HEK293 (cell line): ENCODE results near the gene COX7A2.

Source experiments
- BCL6B ChIP-seq: fragments of 450-650 bp; formaldehyde crosslinking; IDR thresholded peaks from 2 replicates; pipeline ENCODE4 v1.5.1; 2017; ENCODE audit warnings: missing biosample characterization, missing genetic modification characterization
- CTCF ChIP-seq: fragments of 450-650 bp; formaldehyde crosslinking; IDR thresholded peaks from 2 replicates; pipeline ENCODE4 v1.5.1; 2016; ENCODE audit warnings: missing biosample characterization, missing genetic modification characterization
- GFI1B ChIP-seq: fragments of 450-650 bp; formaldehyde crosslinking; IDR thresholded peaks from 2 replicates; pipeline ENCODE4 v1.5.1; 2016; ENCODE audit warnings: missing biosample characterization, missing genetic modification characterization
- GLIS1 ChIP-seq: fragments of 450-650 bp; formaldehyde crosslinking; IDR thresholded peaks from 2 replicates; pipeline ENCODE4 v1.5.1; 2016; ENCODE audit warnings: missing biosample characterization, missing genetic modification characterization
- HOXD13 ChIP-seq: sonication (generic); formaldehyde crosslinking; IDR thresholded peaks from 2 replicates; pipeline ENCODE4 v1.8.0; 2022; ENCODE audit warnings: missing genetic modification reagents, borderline replicate concordance
- INSM2 ChIP-seq: fragments of 450-650 bp; formaldehyde crosslinking; IDR thresholded peaks from 2 replicates; pipeline ENCODE4 v1.5.1; 2016; ENCODE audit warnings: missing biosample characterization, missing genetic modification characterization
- KLF16 ChIP-seq: fragments of 450-650 bp; formaldehyde crosslinking; IDR thresholded peaks from 2 replicates; pipeline ENCODE4 v1.5.1; 2017; ENCODE audit warnings: missing biosample characterization, missing genetic modification characterization
- KLF17 ChIP-seq: fragments of 450-650 bp; formaldehyde crosslinking; IDR thresholded peaks from 2 replicates; pipeline ENCODE4 v1.5.1; 2016; ENCODE audit warnings: missing biosample characterization, missing genetic modification characterization
- WT1 ChIP-seq: fragments of 450-650 bp; formaldehyde crosslinking; IDR thresholded peaks from 2 replicates; pipeline ENCODE4 v1.5.1; 2016; ENCODE audit warnings: missing biosample characterization, missing genetic modification characterization
- ZBTB20 ChIP-seq: fragments of 450-650 bp; formaldehyde crosslinking; IDR thresholded peaks from 2 replicates; pipeline ENCODE4 v1.5.1; 2016; ENCODE audit warnings: missing biosample characterization, missing genetic modification characterization
- ZBTB21 ChIP-seq: fragments of 450-650 bp; formaldehyde crosslinking; IDR thresholded peaks from 2 replicates; pipeline ENCODE4 v1.5.1; 2017; ENCODE audit warnings: missing biosample characterization, missing genetic modification characterization
- ZNF157 ChIP-seq: fragments of 450-650 bp; formaldehyde crosslinking; IDR thresholded peaks from 2 replicates; pipeline ENCODE4 v1.5.1; 2016; ENCODE audit warnings: missing biosample characterization, missing genetic modification characterization
- ZNF175 ChIP-seq: fragments of 450-650 bp; formaldehyde crosslinking; IDR thresholded peaks from 2 replicates; pipeline ENCODE4 v1.5.1; 2016; ENCODE audit warnings: missing biosample characterization, missing genetic modification characterization
- ZNF2 ChIP-seq: fragments of 450-650 bp; formaldehyde crosslinking; IDR thresholded peaks from 2 replicates; pipeline ENCODE4 v1.5.1; 2016; ENCODE audit warnings: missing biosample characterization, missing genetic modification characterization
- ZNF221 ChIP-seq: fragments of 450-650 bp; formaldehyde crosslinking; IDR thresholded peaks from 2 replicates; pipeline ENCODE4 v1.5.1; 2017; ENCODE audit warnings: missing biosample characterization, missing genetic modification characterization, borderline replicate concordance
- ZNF521 ChIP-seq: fragments of 450-650 bp; formaldehyde crosslinking; IDR thresholded peaks from 2 replicates; pipeline ENCODE4 v1.5.1; 2017; ENCODE audit warnings: missing biosample characterization, mild to moderate bottlenecking, missing genetic modification characterization
- ZNF558 ChIP-seq: fragments of 450-650 bp; formaldehyde crosslinking; IDR thresholded peaks from 2 replicates; pipeline ENCODE4 v1.5.1; 2016; ENCODE audit warnings: missing biosample characterization, missing genetic modification characterization
- ZNF600 ChIP-seq: fragments of 450-650 bp; formaldehyde crosslinking; IDR thresholded peaks from 2 replicates; pipeline ENCODE4 v1.5.1; 2016; ENCODE audit warnings: missing biosample characterization, missing genetic modification characterization
- ZNF610 ChIP-seq: fragments of 450-650 bp; formaldehyde crosslinking; IDR thresholded peaks from 2 replicates; pipeline ENCODE4 v1.5.1; 2016; ENCODE audit warnings: missing biosample characterization, missing genetic modification characterization, borderline replicate concordance
- ZNF76 ChIP-seq: fragments of 450-650 bp; formaldehyde crosslinking; IDR thresholded peaks from 2 replicates; pipeline ENCODE4; 2016; ENCODE audit warnings: low read depth, missing biosample characterization, missing genetic modification characterization, borderline replicate concordance
- TF ChIP-seq, protein P1 (sequence below): fragments of 450-650 bp; formaldehyde crosslinking; IDR thresholded peaks from 2 replicates; pipeline ENCODE4 v1.5.1; 2017; ENCODE audit warnings: missing biosample characterization, missing genetic modification characterization
- TF ChIP-seq, protein P2 (sequence below): fragments of 450-650 bp; formaldehyde crosslinking; IDR thresholded peaks from 2 replicates; pipeline ENCODE4 v1.5.1; 2016; ENCODE audit warnings: missing biosample characterization, missing genetic modification characterization
- TF ChIP-seq, protein P3 (sequence below): fragments of 450-650 bp; formaldehyde crosslinking; conservative IDR thresholded peaks from 2 replicates; pipeline ENCODE4 v1.5.1; 2016; ENCODE audit warnings: low read depth, missing biosample characterization, missing genetic modification characterization
- TF ChIP-seq, protein P4 (sequence below): sonication (generic); formaldehyde crosslinking; IDR thresholded peaks from 2 replicates; pipeline ENCODE4 v1.8.1; 2022; ENCODE audit warnings: mild to moderate bottlenecking, moderate library complexity, missing genetic modification reagents

Gene COX7A2

DNA sequence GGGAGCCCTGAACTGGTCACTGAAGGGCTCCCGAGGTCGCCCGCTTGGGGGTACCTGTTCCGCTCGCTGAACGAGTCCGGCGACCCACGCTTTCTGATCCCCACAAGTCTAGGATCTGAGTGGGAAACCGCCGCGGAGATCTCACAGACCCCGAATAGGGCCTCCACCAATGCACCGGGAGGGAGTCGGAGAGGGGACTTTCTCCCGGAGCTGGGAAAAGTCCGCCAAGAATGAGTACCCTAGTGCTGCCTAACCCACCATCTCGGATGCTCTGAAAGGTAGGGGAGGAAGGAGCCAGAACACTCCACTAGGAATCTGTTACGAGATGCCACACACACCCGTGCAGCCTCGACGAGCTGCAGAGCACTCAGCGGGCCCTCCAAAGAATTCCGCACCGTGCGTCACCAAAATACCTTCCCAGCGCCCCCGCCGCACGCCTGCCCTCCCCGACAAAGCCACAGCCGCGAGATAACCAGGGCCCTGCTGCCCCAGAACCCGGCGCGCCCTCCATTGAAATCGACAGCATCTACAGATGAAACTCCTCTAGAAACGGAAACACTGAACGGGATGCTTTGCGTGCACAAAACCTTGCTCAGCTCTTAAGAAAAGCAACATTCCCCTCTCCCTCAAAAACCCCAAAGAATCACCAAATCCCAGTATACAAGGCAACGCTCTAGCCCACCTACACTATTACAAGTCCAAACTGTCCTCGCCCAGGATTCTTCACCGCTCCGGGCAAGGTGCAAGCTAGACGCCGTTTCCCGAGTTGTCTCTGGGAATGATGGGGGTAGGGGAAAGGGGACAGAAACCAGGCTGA is 38.4 kb downstream of the COX7A2 start (continued):
- TF ChIP-seq, protein P1, sequence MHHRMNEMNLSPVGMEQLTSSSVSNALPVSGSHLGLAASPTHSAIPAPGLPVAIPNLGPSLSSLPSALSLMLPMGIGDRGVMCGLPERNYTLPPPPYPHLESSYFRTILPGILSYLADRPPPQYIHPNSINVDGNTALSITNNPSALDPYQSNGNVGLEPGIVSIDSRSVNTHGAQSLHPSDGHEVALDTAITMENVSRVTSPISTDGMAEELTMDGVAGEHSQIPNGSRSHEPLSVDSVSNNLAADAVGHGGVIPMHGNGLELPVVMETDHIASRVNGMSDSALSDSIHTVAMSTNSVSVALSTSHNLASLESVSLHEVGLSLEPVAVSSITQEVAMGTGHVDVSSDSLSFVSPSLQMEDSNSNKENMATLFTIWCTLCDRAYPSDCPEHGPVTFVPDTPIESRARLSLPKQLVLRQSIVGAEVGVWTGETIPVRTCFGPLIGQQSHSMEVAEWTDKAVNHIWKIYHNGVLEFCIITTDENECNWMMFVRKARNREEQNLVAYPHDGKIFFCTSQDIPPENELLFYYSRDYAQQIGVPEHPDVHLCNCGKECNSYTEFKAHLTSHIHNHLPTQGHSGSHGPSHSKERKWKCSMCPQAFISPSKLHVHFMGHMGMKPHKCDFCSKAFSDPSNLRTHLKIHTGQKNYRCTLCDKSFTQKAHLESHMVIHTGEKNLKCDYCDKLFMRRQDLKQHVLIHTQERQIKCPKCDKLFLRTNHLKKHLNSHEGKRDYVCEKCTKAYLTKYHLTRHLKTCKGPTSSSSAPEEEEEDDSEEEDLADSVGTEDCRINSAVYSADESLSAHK (tag by site-specific recombination), result no peak
- TF ChIP-seq INSM2 (tag by site-specific recombination) (0 out of 2 replicates have a peak, but pooled peaks have one; percentile 49), GLIS1 (tag by site-specific recombination) (no peak), ZNF76 (peak; percentile 54), GFI1B (no peak), ZNF521 (tag by site-specific recombination) (no peak), KLF17 (peak; percentile 53; the same call in 1 of the 2 replicates), ZBTB20 (tag by site-specific recombination) (peak; percentile 50), CTCF (no peak), ZNF610 (tag by site-specific recombination) (no peak), ZNF558 (tag by site-specific recombination) (no peak), ZNF221 (tag by site-specific recombination) (no peak), KLF16 (tag by site-specific recombination) (peak; percentile 21; the same call in 1 of the 2 replicates), ZNF175 (tag by site-specific recombination) (no peak), ZBTB21 (tag by site-specific recombination) (no peak), BCL6B (tag by site-specific recombination) (no peak), ZNF600 (peak; percentile 80), HOXD13 (CRISPR knock-in tag) (no peak), WT1 (tag by site-specific recombination) (no peak), ZNF2 (tag by site-specific recombination) (no peak), ZNF157 (tag by site-specific recombination) (no peak)
- TF ChIP-seq, protein P2, sequence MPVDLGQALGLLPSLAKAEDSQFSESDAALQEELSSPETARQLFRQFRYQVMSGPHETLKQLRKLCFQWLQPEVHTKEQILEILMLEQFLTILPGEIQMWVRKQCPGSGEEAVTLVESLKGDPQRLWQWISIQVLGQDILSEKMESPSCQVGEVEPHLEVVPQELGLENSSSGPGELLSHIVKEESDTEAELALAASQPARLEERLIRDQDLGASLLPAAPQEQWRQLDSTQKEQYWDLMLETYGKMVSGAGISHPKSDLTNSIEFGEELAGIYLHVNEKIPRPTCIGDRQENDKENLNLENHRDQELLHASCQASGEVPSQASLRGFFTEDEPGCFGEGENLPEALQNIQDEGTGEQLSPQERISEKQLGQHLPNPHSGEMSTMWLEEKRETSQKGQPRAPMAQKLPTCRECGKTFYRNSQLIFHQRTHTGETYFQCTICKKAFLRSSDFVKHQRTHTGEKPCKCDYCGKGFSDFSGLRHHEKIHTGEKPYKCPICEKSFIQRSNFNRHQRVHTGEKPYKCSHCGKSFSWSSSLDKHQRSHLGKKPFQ (tag by site-specific recombination), result no peak
- TF ChIP-seq, protein P3, sequence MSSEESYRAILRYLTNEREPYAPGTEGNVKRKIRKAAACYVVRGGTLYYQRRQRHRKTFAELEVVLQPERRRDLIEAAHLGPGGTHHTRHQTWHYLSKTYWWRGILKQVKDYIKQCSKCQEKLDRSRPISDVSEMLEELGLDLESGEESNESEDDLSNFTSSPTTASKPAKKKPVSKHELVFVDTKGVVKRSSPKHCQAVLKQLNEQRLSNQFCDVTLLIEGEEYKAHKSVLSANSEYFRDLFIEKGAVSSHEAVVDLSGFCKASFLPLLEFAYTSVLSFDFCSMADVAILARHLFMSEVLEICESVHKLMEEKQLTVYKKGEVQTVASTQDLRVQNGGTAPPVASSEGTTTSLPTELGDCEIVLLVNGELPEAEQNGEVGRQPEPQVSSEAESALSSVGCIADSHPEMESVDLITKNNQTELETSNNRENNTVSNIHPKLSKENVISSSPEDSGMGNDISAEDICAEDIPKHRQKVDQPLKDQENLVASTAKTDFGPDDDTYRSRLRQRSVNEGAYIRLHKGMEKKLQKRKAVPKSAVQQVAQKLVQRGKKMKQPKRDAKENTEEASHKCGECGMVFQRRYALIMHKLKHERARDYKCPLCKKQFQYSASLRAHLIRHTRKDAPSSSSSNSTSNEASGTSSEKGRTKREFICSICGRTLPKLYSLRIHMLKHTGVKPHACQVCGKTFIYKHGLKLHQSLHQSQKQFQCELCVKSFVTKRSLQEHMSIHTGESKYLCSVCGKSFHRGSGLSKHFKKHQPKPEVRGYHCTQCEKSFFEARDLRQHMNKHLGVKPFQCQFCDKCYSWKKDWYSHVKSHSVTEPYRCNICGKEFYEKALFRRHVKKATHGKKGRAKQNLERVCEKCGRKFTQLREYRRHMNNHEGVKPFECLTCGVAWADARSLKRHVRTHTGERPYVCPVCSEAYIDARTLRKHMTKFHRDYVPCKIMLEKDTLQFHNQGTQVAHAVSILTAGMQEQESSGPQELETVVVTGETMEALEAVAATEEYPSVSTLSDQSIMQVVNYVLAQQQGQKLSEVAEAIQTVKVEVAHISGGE (tag by site-specific recombination), result peak; percentile 54
- TF ChIP-seq, protein P4, sequence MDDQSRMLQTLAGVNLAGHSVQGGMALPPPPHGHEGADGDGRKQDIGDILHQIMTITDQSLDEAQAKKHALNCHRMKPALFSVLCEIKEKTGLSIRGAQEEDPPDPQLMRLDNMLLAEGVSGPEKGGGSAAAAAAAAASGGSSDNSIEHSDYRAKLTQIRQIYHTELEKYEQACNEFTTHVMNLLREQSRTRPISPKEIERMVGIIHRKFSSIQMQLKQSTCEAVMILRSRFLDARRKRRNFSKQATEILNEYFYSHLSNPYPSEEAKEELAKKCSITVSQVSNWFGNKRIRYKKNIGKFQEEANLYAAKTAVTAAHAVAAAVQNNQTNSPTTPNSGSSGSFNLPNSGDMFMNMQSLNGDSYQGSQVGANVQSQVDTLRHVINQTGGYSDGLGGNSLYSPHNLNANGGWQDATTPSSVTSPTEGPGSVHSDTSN (CRISPR knock-in tag), result no peak
